Astrocyte (in vitro differentiated cells and primary cell): ENCODE measurements around the gene ABHD17C.

Experiments used
- CTCF ChIP-seq: IDR thresholded peaks from 2 replicates; pipeline ENCODE4 v1.5.1; 2011; ENCODE audit warnings: low read depth, mild to moderate bottlenecking, inconsistent platforms, low read length, moderate library complexity; ENCODE audit not compliant: insufficient read depth
- EZH2 ChIP-seq: IDR thresholded peaks from 2 replicates; pipeline ENCODE4 v1.6.1; 2012; ENCODE audit warnings: mild to moderate bottlenecking, low read length, inconsistent platforms; ENCODE audit not compliant: insufficient read depth

- TF ChIP-seq EZH2, result no peak
- peak; percentile 38 for TF ChIP-seq CTCF
Observed at GRCh38 chr15:80778964-80779657, 84.0 kb downstream of the ABHD17C start, which contains the start of gene CEMIP.
